Measurements from ENCODE around the gene AP1S3.
A peak's percentile ranks its signal among the peaks of the same experiment; 100 is the strongest.

AP1S3 gene

DNA sequence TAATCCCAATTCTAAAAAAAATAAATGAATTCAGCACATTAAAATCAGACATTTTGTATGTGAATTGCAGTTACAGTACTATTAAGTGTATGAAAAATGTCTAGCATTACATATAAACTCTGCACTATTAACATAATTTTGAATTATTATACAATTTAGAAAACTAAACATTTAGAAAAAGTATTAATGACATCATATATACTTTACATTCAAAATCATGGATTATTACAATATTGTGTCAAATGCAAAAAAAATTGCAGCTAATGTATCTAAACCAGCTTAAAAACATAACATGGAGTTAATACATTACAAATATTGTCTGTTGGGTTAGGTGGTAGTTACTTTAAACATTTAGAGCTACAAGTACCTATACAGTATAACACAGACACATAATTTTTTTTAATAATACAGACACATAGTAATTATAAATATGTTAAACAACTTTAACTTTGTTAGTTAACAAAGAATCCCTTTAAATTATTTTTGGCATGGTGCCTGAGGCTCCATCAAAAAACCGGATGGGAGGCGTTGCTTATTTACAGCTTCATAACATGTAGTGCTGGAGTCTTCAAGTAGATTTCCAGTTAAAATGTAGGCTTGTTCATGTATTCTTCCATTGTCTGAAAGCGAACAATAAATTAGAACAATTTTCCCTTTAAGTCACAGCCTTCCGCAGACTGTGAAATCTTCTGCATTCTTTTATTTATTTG lies 79.1 kb downstream of the AP1S3 start:
- FAIRE-seq = no peak

DNA sequence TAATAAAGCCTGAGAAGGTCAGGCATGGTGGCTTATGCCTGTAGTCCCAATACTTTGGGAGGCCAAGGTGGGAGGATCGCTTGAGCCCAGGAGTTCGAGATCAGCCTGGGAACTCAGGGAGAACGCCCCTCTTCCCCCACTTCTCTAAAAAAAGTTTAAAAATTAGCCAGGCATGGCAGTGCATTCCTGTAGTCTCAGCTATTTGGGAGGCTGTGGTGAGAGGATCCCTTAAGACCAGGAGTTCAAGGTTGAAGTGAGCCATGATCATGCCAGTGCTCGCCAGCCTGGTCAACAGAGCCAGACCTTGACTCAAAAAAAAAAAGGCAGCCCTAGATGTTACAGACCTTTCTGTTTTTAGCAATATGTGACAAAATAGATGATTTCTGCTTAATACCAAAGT lies 83.4 kb downstream of the AP1S3 start:
- no peak for FAIRE-seq

DNA sequence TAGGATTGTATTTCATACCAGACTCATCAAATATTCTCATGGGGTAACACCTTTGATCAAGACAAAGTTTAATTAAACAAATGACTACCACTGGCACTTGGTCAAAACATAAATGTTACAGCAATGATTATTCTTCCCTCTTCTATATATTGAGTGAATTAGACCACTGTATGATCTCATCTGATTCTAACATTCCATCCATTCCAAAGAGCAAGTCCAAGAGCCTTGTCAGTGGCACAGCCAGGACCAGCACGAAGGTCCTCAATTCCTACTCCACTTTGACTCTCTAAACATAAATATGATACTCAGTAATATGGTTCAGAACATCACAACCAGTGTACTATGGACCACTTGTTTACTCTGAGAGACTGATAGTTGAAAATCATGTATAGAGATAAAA lies 86.4 kb downstream of the AP1S3 start:
- FAIRE-seq = no peak

DNA sequence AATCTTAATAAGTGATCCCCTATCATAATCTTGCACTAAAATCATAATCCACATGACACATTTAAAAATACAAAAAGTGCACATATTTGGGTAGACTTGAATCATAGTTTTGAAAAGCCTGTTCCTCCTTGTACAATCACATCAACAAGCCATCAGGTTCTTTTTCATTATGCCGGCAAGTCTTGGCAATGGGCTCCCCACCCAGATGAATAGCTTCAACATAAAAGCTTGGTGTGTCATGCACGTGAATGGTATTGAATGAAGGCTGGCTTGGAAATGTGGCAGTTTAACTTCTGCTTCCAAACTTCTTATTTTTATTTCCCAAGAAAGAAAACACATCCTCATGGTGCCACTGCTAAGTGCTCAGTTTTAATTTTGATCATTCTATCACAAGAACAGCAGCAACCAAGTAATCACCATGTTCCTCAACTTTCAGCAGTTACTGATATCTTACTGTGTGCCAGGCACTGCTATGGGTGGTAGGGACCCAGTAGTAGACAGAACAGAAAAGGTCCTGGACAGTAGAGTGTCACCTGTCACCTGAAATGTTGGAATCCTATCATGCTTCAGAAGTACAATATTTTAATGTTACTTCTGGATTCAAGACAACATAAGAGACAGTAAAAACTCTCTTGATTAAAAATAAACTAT lies 89.9 kb downstream of the AP1S3 start:
- no peak for FAIRE-seq

DNA sequence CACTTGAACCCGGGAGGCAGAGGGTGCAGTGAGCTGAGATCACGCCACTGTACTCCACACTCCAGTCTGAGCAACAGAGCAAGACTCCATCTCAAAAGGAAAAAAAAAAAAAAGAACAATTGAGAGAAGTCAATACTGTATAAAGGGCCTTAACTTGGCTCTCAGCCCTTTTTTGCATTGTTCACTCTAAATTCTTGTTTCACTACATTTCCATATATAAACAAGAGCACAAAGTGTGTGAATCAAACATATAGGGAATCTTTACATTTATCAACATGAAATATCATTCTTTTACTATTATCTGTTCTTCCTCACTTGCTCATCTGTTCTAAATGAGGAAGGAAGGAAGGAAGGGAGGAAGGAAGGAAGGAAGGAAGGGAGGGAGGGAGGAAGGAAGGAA lies 90.8 kb downstream of the AP1S3 start:
- no peak for FAIRE-seq

DNA sequence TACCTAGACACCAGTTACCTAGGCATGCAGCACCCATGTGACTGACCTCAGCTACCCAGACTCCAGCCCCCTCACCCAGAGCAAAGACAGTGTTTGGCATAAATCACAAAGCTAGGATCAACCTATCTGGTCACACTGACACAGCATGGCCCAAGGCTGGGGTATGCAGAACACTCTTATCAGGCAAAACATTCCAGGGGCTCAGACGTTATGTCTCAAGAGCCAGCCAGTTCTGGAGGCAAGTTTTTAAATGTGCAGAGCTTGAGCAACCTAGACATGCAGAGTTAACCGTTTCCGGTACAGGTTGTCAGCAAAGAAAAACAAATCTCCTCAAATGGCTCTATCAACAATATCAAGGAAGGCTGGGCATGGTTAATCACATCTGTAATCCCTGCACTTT lies 92.8 kb downstream of the AP1S3 start:
- no peak for FAIRE-seq

DNA sequence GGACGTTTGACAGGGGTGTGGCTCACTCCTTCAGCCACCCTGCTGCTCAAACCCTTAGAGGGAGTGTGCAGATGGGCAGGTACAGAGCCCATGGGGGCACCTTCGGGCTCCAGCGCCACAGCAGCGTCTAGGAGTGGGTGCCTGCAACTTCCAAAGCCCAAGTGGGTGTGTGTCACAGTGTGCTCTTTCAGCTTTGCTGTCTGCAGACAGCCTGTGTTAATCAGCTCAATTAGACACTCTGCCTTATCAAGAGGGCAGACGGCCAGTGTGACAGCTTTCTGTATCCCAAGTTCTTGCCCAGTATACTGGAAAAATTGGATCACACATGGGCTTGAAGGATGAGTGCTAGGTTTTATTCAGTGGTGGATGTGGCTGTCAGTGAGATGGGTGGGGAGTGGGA lies 96.7 kb downstream of the AP1S3 start:
- no peak for FAIRE-seq

DNA sequence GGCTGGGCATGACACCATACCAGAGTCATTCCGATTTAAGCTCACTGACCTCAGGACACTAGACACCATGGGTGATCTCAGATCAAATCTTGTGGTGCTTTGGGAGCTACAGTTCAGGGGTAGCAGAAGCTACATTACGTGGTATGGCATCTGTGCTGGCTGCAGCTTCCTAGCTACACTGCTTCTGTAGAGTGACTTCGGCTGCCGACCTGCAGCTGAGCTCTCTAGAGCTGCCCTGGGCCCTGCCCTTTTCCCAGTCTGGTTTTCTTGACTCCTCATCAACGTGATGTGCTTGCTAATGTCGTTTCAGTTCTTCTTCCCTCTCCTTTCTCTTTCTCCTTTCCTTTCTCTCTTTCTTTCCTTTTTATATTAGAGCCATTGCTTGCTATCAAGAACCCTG lies 100.2 kb downstream of the AP1S3 start:
- no peak for FAIRE-seq

DNA sequence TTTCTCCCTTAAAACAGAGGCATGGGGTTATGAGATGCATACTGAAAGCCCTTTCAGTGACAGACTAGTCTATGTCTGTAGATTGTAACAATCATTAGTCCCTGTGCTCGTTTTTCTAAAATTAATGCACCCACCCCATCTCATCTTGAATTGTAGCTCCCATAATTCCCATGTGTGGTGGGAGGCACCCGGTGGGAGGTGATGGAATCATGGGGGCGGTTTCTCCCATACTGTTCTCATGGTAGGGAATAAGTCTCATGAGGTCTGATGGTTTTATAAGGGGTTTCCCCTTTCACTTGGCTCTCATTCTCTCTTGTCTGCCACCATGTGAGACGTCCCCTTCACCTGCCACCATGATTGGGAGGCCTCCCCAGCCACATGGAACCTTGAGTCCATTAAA lies 100.9 kb downstream of the AP1S3 start:
- no peak for FAIRE-seq

DNA sequence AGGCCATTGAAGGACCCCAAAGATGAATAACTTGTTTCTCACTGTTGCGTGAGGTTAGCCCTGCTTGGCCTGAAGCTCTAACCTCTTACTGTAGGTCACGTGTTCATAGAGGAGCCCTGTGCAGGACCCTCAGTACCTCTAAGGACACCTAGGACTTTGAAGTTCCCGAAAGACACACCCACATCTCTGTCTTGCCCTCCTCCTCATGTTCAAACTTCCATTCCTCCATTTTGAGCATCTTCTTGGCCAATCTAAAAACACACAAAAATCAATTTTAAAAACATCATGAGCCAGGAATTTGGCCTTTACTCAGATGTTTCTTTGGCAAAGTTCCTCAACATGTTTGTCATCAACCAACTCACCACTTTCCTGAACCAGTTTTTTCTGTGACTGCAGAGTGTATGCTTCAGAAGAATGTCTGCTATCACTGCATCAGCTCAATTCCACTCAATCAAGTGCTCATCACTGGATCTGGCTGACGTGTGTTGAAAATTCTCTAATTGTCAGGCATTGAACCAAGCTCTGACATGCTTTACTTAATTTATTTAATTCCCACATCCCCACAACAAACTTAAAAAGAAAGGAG lies 101.6 kb downstream of the AP1S3 start:
- no peak for FAIRE-seq

DNA sequence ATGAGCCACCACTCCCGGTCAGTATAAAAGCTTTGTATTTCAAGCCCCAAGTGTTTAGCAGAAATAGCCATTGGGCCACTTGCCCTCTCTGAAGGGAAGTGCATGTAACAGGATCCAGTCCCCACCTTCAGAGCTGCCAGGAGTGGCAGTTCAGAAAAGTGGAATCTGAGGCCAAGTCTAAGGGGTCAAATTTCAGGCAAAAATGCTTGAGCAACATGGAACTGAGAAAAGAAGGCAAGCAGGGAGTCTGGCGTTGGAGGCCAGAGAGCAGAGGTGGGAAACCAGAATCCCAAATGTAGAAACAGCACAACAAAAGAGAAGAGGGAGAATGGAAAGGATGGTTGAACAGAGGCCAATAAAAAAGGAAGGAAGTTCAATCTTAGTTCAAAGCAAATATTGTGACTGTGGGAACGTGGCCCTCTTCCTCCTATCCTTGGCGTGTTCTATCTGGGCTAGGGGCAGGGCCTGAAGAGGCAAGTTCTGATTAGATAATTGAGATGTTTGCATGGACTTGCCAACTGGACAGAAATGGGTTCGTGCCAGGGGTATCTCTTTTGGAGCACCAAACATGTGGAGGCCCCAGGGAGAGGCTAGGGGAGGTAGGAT lies 102.2 kb downstream of the AP1S3 start:
- FAIRE-seq = no peak

DNA sequence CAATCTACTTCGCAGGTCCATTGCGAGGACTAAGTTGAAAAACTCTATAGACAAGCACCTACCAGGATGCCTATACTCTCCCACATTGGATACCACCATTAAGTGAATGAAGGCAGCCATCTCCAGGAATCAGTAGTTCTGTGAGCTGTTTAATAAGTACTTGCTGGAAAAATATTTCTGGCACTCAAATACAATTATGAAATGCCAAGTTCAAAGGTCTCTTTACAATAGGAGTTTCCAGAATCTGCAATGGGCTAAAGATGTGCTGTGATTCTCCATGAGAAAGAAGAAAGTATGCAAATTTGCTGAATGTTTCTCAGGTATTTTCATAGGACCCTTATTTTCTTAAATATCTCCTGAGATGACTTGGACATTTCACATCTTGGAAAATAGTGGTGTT lies 103.0 kb downstream of the AP1S3 start:
- FAIRE-seq = no peak

DNA sequence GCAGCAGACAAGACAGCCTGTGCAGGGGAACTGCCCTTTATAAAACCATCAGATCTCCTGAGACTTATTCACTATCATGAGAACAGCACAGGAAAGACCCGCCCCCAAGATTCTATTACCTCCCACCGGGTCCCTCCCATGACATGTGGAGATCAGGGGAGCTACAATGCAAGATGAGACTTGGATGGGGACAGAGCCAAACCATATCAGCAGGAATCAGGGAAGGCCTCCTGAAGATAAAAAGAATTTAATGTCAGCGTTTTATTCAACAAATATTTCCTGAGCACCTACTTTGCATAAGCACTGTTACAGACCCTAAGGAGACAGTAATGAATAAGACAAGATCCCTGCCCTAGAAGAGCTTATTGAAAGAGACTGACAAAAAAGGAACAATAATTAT lies 105.0 kb downstream of the AP1S3 start:
- no peak for FAIRE-seq

DNA sequence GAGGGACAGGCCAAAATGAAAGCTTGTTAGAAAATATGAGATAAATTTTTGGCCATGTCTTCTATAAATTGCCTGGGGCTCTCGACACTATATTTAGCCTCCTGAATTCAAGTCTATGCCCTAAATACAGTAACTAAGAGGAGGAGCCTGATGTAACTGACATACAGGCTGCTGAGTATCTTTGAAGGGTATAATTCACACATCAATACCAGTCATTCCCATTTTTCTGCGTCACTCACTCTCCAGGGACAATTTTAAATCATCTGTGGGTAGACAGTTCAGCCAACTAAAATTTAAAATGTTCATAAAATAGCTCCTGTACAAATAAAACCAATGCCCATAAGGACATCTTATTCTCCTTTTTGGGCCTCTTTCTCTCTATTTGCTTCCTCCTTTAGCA lies 105.9 kb downstream of the AP1S3 start:
- FAIRE-seq = no peak

DNA sequence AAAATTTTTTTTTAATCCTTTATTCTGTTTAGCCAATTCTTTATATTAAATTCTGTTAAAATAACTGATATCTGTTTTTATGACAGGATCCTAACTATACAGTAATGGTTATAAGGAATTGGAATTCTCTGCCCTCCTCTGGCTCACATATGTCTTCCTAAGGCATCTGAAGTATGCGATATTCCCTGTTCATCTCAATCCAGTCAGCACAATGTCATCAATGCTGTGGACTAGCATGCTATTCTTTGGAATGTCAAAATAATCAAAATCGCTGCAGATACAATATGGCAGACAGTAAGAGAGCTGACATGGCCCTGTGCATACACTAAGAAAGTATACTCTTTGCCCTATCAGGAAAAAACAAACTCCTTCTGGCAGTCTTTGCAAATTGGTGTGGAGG lies 107.6 kb downstream of the AP1S3 start:
- no peak for FAIRE-seq

DNA sequence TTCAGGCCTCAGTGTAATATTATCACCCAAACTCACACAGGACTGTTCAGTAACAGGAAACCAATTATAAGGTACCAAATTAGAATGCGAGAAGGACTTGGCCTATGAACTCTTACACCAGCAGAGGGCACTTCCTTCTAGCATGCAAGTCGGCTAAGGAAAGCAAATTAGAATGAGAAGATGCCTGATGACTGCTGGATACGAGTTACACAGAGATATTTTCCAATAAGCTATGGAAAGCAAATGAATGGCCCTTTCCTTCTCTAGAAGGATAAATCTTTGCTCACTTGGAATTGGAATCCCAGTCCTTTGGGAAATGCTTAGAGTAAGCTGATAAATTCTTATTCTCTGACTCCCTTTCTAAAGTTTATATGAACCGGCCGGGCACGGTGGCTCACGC lies 109.8 kb downstream of the AP1S3 start:
- FAIRE-seq = peak; percentile 90

DNA sequence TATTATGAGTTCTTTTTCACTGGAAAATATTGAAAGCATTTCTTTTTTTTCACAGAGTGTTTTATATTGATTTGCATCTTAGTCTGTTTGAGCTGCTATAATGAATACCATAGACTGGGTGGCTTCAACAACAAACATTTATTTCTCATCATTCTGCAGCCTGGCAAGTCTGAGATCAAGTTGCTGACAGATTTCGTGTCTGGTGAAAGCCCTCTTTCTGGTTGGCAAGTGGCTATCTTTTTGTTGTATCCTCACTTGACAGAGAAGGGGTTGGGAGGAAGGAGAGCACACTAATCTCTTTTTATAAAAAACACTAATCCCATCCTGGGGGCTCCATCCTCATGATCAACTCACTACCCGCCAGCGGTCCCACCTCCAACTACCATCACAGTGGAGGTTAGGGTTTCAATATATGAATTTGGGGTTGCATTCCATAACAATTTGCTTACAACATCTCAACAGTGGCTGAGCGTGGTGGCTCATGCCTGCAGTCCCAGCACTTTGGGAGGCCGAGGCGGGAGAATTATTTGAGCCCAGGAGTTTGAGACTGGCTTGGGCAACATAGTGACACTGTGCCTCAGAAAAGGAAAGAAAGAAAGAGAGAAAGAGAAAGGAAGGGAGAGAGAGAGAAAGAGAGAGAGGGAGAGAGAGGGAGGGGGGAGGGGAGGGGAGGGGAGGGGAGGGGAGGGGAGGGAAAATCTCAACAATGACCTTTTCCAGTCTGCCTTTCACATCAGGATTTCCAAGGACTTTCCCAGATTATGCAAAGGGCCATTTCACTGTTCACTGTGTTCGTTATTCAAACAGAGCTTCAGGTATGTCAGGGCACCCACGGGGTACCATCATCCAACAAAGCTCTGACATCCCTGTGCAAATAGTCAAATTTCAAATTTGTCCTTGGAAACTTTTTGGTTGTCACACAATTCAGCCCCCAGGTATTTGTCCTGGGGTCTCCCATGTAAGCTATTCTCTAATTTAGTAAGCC lies 111.1 kb downstream of the AP1S3 start:
- no peak for FAIRE-seq

DNA sequence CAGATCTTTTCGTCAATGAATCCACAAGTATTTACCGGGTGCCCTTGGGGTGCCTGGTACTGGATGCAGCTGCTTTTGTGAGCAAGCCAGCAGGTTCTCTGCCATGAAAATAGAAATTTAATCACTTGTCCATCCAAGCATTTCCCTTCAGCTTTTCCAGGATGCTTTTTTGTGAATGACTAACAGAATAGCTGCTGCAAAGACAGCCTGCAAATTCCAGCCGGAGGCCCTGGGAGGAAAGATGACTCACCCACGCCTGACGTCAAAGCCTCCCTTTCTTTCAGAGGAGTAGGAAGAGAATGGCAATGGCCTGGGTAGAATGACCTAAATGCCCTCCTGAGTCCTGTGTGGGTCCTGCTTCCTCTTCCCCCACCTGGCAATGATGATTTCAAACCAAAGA lies 111.9 kb downstream of the AP1S3 start:
- FAIRE-seq = peak; percentile 98

DNA sequence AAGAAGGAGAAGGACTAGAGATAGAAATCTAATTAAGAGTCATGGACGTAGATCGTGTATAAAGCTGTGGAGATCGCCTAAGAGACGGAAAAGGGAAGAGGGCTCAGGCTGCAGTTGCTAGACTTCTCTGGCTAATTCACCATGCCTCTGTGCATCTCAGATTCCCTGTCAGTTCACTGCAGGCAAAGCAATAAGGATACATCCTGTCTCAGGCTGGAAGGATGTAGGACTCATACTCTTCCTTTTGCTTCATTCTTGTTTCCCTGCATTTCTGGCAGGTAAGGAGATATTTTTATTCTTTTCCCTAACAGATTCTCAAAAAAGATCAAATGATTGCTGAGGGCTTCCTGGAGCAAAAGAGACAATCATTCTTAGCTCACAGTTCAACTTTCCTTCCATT lies 112.5 kb downstream of the AP1S3 start:
- FAIRE-seq = no peak

DNA sequence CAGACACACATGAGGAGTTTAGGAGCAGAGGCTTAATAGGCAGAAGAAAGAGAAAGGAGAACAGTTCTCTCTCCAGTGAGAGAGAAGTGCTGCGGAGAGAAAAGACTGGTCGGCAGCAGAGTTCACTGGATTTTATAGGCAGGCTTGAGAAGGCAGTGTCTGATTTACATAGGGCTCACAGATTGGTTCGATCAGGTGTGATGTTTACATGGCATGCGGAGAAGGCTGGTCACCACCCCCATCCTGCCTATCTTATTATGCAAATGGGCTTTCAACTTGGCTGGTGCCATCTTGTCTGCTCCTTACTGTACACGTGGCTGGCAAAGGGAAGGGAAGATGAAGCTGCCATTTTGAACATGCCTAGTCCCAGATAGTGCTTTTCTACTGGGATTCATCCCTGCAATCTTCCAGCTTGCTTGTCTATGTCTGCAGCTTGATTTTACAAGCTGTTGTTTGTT lies 113.4 kb downstream of the AP1S3 start:
- peak; percentile 99 for FAIRE-seq

DNA sequence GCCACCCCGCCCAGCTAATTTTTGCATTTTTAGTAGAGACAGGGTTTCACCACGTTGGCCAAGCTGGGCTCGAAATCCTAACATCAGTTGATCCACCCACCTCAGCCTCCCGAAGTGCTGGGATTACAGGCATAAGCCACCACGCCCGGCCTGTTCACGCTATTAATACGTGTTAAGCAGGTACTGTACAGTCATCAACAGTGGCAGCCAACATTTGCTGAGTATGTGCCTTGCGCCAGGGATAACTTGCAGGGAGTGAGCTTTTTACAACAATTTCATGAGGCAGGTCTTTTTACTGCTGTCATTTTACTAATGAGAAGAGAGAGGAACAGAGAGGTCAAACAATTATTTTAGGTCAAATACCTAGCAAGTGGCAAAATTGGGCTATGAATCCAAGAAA lies 115.2 kb downstream of the AP1S3 start:
- FAIRE-seq = no peak

DNA sequence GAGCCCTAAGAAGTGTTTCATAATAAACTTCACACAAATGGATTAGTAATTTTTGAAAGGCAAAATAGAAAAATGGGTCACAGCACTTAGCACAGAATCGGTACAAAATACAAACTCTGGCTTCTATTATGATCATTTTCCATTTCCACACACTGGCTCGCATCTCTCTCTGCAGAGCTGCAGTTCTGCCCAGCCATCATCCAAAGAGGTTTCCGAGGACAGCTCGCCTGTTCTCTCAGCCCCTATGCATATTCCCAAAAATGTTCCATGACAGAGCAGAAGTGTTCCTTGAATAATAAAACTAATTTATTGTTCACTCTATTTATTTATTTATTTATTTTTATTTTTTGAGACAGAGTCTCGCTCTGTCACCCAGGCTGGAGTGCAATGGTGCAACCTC lies 115.6 kb downstream of the AP1S3 start:
- FAIRE-seq = peak; percentile 26

DNA sequence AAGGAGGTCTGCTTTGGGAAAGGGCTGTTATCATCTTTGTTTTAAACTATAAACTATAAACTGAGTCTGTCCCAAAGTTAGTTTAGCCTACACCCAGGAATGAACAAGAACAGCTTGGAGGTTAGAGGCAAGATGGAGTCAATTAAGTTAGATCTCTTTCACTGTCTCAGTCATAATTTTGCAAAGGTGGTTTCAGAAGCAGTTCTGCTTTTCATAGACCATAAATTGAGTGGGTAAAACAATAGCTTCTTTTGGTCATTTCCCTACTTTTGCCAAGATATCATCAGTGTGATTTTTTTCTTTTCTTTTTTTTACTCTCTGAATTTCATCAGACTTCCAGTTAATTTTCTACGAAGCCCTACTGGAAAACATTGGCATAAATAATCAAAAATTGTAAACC lies 117.0 kb downstream of the AP1S3 start:
- no peak for FAIRE-seq
